SIG-M5 (cell line): ENCODE data around the gene CLSTN2.
"Not testable (repeated sequence)": the region's sequence is repeated elsewhere in the genome, so short reads cannot be mapped to it uniquely, and the experiment has no call there.

ENCODE experiments used
- DNase-seq: peaks from one replicate; lab custom pipeline; 2025; lab: John Stamatoyannopoulos, UW

Gene CLSTN2

DNA sequence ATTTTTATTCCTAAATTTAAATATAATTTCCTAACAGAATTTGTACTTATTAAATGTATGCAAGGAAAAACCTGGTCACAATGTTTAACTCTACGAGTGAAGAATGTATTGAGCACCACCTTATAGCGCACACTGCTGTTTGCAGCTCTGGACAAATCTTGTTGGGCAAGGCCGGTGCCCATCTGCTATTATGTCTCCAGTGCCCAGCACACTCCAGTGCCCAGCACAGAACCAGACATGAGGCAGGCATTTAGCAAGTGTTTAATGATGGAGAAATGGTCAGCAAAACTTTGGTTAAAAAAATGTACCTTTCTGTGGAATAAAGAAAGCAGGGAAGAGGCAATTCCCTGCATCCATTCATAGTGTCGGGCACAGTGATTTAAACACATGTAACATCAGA lies 488.2 kb downstream of the CLSTN2 start:
- no peak for DNase-seq

DNA sequence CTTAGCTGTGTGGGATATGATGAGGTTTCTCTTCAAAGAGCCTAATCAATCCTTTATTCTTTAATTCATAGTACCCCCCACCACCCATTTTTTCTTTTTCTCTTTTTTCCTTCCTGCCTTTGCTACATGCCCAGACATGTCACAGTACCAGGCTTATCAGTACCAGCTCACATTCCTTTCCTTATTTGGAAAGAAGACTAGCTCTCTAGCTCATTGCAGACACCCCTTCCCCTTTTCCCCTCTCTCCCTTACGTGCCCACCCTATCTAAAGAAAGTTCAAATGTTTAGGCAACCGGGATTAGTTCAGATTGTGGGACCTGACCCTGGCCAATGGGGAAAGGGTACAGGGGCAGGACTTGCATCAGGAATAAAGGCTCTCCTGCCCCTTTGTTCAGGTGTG lies 488.6 kb downstream of the CLSTN2 start:
- not testable (repeated sequence) for DNase-seq

DNA sequence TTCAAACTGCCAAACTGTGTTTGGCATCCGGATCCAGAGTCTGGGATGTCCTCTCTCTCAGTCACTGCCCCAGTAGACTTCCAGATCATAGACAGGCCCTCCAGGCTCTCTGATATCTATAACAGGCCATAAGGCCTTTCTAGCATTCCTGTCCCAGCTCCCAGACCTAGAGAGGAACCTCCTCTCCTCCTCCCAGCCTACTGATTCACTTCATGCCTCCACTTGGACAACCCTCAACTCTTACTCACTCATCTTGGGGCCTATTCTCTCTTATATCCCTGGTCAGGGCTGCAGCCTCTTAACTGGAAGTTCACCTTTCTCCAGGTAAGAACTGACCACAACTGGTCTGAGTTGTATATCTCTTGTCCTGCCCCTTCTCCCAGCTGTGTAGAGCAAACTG lies 489.2 kb downstream of the CLSTN2 start:
- no peak for DNase-seq

DNA sequence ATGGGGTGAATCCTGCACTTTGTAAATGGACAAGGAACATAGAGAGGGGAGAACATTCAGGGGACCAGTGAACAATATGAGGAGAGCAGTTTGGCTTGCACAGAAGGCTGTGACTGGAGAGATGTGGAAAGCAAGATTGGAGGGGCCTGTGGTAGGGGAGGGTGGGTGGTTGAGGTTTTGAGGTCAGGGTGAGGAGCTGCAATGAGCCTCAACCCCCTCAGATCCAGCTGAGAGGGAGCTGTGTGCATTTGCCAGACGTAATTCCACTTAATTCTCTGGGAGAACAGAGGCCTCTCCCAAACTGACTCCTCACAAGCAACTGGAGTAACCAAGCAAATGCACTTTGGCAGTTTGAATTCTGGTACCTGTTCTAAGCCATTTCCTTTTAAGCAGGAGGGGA lies 489.7 kb downstream of the CLSTN2 start:
- no peak for DNase-seq

DNA sequence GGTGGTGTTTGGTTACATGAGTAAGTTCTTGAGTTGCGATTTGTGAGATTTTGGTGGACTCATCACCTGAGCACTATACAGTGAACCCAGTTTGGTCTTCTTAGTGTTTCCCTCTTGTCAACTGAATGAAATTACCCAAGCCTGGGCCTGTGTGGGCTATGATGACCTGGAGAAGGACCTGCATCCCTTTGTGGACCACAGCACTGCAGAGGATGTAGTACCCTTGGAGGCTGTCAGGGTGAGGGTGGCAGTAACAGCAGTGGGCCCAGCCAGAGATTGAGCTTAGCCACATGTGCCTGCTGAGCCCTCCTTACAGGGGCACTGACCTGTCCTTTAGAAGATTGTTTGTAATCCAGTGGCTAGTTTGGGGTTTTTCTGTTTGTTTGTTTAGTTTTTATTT lies 492.8 kb downstream of the CLSTN2 start:
- no peak for DNase-seq

DNA sequence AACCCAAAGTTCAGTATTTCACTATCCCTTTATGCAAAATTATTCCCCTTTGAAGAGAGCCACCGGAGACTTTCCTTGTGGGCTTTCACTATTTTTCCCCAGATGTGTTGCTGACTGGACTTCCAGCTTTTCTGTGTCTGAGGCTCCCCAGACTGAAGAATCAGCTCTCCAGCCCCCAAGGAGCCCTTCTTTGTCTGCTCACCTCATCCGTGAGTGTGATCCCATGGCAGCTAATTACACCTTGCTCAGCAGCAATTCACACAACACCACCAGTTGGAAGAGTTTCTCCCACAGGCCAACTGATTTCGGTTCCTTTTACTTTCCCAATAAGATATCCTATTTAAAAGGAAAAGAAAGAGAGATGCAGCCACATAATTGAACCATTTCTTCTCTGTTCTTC lies 493.4 kb downstream of the CLSTN2 start:
- no peak for DNase-seq

DNA sequence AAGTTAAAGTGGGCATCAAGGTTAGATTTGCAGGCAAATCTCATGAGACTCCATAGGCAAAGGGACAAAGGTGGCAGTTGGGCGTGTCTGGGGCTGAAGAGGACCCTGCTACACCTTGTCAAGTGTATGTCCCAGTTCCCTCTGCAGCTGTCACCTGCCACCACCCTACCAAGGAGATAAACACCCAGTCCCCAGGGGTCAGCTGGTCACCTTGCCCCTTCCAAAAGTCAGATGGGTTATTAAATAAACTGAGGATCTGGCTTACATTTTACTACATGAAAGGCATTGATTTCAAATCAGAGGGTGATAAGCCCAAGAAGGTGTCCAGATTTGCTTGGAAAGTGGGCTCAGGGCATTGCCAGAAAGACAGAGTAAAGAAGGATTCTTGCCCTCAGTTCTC lies 494.8 kb downstream of the CLSTN2 start:
- no peak for DNase-seq

DNA sequence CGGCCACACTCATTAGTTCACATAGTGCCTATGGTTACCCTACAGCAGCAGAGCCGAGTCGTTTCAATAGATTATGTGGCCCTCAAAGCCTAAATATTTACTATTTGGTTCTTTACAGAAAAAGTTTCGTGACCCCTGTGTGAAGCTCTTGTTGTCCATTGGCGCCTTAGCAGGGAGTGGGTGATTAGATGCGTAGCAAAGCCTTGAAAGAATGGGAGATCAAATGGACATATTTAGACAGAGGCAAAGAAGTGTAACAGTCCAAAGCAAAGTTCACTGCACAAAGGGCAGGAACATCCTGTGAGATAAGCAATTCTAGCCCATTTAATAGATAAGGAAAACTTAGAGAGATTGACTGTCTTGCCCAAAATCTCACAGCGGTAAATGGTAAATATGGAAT lies 495.5 kb downstream of the CLSTN2 start:
- no peak for DNase-seq

DNA sequence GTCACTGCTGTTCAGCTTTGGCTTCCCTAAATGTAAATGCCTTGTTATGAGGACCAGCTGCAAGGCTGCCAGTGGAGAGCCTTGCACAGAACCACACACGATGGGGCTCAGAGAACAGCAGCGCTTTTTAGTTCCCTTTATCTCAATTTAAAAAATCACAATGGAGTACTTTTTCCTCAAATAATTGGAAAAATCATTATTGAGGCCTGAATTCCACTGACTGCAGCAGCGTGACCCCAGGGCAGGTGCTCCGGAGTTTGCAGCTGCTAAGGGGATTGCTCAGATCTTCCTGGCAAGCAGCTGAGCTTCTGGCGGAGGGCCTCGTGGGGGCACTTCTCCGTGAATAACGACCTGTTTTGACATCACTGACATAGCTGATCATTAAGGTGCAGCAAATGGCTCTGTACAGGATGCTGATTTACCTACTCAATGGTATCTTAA lies 497.3 kb downstream of the CLSTN2 start:
- no peak for DNase-seq

DNA sequence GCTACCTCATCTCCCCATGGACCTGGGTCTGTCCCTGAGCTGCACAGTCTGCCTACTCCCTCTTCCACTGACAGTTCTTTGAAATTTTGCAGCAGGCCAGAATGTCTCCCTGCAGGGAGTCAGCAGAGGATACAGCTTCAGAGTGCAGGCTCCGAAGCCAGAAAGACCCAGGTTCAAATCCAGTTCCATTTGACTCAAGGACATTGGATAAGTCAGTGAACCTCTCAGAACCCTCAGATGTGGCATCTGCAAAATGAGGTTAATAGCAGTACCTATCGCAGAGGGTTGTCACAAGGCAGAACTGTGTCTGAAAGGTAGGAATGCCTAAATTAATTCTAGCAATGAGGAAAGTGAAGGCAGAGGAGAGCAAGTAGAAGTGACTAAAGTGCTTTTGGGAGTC lies 498.4 kb downstream of the CLSTN2 start:
- no peak for DNase-seq

DNA sequence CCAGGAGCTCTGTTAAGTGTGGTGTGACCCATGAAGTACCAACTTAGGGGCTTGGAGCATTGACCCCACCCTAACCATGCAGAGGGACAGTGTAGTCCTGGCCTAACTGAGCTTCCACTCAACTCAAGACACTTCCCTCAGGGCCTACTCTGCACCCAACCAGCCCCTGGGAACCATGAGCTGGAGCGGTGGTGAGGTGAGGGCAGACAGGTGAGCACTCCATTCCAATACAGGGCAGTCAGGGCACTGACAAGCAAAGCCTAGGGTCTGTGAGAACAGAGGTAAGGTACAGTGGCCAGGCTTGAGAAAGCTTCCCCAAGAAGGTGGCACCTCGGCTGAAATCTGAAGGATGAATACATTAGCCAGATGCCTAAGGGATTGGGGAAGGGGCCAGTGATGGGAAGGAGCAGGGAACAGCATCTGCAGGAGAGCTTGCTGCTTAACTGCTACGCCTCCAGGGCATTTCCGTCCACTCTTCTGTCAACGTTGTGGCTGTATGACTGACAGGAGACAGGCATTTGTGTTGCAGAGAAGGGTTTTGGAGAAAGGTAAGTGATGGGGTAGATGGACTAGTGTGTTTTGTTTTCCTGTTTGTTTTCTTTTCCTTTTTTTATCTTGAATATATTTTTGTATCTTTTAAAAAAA lies 499.4 kb downstream of the CLSTN2 start:
- no peak for DNase-seq

DNA sequence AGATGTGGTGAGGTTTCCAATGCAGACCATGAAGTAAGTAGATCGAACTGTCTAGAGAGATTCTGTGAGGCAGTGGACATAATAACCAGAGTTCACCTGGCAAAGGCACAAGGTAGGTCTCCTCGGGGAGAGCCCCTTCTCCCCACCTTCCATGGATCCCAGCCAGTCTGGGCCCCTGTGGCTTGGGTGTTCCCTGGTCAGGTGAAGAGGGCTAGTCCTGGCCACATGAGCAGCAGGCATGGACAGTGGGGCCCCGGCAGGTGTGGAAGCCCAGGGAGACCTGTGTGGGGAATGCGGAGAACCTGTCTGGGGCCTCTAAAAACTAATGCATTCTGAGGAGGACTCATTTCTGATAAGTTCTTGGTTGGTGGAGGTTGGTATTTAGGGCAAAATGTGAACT lies 501.4 kb downstream of the CLSTN2 start:
- DNase-seq = no peak

DNA sequence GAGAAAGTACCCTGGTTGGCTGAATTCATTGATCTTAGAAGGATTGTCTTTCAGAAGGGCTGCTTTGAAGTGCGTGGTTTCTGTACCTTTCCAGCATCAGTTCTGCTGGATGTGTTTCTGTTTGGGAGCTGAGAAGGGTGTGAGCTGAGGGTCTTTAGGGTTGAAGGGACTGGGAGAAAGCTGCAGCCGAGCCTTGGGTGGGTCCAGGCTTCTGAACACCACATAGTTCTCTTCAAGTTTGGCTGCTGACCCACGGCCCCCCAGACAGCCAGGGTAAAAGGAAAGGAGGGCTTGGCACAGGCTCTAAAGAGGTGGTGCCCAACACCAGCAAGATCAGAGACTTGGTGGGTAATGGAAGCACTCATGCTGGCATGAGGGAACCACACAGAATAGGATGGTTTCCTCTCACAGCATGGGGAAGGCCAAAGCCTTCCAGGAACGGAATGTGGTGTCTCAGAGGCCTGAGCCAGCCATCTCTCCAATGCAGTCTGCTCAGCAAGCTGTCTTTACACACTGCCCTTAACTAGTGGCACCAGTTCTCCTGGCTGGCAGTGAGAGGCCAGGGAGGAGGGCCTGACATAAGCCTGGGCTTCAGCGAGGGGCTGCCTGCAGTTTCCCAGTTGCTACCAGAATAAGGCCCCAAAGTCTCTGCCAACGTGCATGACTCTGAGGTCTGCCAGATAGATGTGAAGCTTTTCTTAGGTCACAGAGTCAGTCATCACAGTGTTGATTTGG lies 503.9 kb downstream of the CLSTN2 start:
- no peak for DNase-seq

DNA sequence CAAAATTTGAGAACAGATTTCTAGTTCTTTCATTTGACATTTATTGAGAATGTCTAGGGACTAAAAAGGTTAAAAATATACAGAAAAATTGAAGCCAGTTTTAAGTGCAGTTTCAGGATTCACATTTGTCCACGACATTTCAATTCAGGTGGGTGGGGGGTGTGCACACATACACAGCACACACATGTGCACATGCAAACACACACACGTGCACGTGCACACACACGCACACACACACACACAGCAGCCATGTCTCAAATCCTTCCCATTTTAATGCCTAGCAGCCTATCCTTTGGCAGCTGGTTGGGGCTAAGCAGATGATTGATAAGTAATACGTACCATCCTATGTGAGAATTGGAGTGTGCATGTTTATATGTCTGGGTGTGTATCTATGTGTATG lies 504.5 kb downstream of the CLSTN2 start:
- DNase-seq = no peak

DNA sequence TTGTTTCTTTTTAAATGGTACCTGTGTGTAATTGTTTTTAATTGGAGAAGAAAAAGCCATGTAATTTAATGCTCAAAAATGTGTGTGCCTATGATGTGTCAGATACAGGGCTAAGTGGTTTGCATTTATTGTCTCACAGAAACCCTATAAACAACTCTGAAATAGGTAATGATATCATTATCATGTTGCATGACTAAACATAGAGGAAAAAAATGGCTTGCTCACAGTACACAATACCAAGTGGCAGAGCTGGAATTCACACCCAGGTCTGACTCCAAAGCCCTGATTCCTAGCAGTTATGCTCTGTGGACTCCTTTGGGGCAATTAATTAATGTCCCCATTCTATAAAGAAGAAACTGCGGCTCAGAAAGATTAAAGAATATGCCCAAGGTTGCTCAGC lies 505.5 kb downstream of the CLSTN2 start:
- no peak for DNase-seq

DNA sequence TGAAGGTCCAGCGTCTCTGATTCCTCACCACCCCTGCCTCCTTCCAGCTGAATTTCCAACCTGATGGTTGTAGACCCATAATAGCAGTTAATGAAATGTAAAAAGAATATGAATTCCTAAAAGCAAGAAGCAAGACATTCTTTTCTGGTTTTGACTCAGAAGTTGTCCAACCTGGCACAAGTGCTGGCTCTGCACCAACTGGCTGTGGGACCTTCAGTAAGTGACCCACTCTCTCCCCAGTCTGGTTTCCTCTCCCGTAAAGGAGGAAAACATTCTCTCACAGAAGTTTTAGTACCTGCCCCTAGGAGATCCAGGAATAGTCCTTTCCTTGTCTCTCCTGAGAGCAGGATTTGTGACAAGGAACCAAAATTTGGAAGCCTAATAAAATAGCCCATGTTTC lies 506.0 kb downstream of the CLSTN2 start:
- no peak for DNase-seq

DNA sequence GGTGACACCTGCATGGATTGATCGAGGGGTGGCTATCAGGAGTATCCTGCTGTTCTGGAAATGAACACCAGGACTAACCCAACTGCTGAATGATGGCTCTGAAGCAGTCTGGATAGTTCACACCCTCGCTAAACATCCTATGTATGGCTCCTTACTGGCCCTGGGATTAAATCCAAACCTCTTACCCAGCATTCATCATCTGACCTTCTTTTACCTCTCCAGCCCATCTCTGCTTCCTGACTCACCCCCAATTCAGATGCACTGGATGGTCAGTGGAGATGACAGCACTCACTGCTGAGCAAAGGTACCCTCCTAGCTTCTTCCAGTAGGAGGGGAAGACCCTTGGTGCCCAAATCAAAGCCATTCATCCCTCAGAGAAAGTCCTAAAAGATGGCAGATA lies 507.6 kb downstream of the CLSTN2 start:
- DNase-seq = no peak

DNA sequence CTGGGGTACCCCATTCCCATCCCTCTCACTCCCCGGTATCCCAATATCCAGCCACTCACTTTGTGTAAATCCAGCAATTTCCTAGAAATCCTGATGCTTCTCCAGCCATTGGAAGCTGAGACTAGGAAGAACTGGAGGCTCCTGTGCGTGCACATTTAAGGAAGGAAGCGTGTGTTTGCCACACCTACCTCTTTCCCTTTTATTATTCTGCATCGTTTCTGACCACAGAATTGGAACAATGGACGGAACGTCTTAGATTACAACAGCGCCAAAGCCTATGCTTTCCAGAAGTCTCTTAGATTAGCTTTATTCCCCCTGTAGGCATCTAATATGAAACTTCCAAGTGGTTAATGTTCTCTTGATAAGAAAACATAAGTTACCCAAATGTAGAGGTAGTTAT lies 508.1 kb downstream of the CLSTN2 start:
- DNase-seq = no peak

DNA sequence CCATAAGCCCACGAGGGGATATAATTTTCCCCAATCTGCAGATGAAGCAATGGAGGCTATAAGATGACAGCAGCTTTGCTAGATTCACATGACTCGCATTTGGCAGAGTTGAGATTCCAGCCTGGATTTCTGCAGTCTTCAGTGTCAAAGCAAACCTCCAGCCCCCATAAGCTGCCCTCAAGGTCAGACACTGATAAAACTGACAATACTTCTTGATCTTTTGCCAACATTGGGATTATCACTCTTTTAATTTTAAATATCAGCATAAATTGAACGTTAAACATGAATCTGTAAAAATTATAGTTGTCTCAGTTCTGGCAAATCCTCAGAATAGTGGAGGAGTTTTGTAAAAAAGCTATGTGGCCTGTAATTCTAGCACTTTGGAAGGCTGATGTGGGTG lies 508.8 kb downstream of the CLSTN2 start:
- no peak for DNase-seq

DNA sequence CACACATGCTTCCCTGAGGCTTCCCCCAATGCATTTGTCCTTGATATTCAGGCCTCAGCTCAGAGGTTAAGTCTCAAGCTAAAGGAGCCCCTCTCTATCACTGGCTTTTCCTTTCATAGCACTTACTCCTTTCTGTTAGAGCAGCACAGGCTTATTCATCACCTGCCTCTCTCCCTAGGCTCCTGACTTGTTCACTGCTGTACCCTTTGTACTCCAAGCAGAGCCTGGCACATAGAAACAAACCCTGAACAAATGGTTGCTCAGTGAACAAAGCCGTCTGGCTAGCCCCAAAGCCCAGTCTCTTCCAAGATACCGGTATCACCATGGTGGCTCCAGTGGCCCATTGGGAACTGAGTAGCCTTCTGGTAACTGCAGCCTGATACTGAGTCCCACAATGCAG lies 511.7 kb downstream of the CLSTN2 start:
- DNase-seq = no peak

DNA sequence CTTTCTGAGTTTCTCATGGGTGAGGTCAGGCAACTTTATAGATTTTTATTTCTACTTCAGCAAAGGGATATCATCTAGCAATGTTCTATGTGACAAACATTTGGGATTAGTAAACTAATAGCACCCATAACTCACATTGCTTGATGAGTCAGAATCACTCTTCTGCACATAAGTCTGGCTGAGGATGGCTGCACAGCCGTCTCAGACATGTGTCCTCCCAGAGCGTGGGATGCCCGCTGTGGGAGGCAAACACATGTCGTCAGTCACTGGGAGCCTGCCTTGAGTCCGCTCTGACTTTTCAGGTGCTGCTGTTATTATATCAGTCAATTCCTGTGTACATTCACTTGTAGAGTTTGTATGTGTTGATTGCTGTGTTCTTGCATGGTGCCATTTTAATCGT lies 512.2 kb downstream of the CLSTN2 start:
- no peak for DNase-seq

DNA sequence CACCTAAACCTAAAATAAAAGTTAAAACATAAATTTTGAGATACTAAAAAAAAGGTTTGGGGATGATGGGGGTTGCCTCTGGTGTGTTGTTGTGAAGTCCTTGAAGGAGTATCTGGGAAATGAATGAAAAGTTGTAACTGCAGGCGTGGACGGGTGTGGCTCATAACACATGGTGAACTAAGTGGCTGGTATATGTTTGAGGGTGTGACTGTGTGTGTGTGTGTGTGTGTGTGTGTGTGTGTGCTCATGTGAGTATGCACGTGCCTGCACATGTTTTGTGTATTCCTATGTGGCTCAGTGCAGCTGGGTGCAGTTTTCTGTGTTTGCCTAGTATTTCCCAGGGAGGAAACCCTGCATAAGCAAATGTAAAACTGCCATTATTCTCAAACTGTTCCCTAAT lies 513.0 kb downstream of the CLSTN2 start:
- no peak for DNase-seq

DNA sequence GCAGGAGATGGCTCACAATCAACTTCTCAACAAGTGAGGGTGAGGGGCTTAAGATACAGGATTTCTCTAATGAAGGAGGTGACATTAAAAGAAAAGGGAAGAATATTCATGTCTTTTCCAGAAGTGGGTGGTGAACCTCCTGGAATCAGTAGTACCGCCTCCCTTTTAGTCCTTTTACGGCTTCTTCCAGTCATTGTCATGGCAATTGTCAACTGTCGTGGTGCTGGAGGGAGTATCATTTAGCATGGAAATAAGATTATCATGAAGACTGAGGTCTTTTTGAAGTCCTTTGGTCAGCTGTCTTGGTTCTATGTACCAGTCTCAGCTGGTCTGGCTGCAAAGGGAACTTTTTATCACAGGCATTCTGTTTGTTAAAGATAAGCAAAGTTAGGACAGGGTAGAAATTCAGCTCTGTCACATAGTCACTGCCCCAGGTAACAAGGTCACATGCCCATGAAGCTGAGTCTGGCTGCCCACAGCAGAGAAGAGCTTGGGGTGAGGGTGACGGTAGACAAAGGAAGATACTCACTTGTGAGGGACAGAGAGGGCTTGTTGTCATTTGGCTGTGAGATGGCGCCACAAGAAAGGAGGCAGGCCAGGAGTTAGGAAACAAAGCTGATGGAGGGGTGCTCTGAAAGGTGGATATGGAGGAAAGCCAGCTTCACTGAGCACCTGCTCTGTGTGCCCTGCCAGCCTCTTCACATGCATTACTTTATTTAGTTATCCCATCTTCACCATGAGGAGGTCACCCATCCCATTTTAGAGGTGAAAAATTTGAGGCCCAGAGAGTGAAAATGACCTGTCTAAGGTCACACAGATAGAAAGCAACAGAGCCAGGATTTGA lies 514.6 kb downstream of the CLSTN2 start:
- DNase-seq = no peak
